NCI-H526 treated with DMSO at 0.1 percent for 48 hours (cell line): ENCODE data around the gene OR4D10.

ENCODE experiments used
- DNase-seq: peaks from one replicate; lab custom pipeline; 2025; lab: John Stamatoyannopoulos, UW

The OR4D10 gene

GRCh38 chr11:59528711-59529110, 55.6 kb downstream of the OR4D10 start:
- DNase-seq: no peak
